ENCODE results near the gene PEX11A.
"Not testable (repeated sequence)": the region's sequence is repeated elsewhere in the genome, so short reads cannot be mapped to it uniquely, and the experiment has no call there.

The PEX11A gene

GRCh38 chr15:89689930-89690275 is 651 bp downstream of the PEX11A start:
- peak overlapping the region; percentile 86 for H3K4me3 Mint-ChIP-seq
- H3K27me3 Mint-ChIP-seq; H3K36me3 Mint-ChIP-seq (ENCODE audit: low read depth); H3K9me3 Mint-ChIP-seq; H3K27ac Mint-ChIP-seq: not testable (repeated sequence)
- H3K4me1 Mint-ChIP-seq (ENCODE audit: low read depth) = peaks cover 16% of the 10 kb centered on the region

GRCh38 chr15:89686522-89686921 is 4.0 kb downstream of the PEX11A start:
- H3K36me3 Mint-ChIP-seq (ENCODE audit: low read depth) = peaks cover 6% of the 10 kb centered on the region
- no peaks in the 10 kb centered on the region for H3K27me3 Mint-ChIP-seq
- H3K9me3 Mint-ChIP-seq = no peaks in the 10 kb centered on the region
- no peak overlapping the region for H3K4me3 Mint-ChIP-seq
- H3K27ac Mint-ChIP-seq = no peak overlapping the region
- H3K4me1 Mint-ChIP-seq (ENCODE audit: low read depth) = peaks cover 16% of the 10 kb centered on the region

GRCh38 chr15:89685995-89686394 is 4.6 kb downstream of the PEX11A start:
- Mint-ChIP-seq H3K27ac (no peak overlapping the region), H3K36me3 (ENCODE audit: low read depth) (peaks cover 6% of the 10 kb centered on the region), H3K9me3 (no peaks in the 10 kb centered on the region), H3K4me3 (no peak overlapping the region), H3K27me3 (no peaks in the 10 kb centered on the region), H3K4me1 (ENCODE audit: low read depth) (peaks cover 13% of the 10 kb centered on the region)

GRCh38 chr15:89681146-89681545 is 9.4 kb downstream of the PEX11A start:
- Mint-ChIP-seq H3K27ac (no peak overlapping the region), H3K4me3 (no peak overlapping the region), H3K9me3 (no peaks in the 10 kb centered on the region), H3K27me3 (peaks cover 4% of the 10 kb centered on the region), H3K36me3 (ENCODE audit: low read depth) (peaks cover 6% of the 10 kb centered on the region), H3K4me1 (ENCODE audit: low read depth) (no peaks in the 10 kb centered on the region)

- Mint-ChIP-seq H3K27me3 (peaks cover 4% of the 10 kb centered on the region), H3K36me3 (ENCODE audit: low read depth) (peaks cover 6% of the 10 kb centered on the region)
Measured at GRCh38 chr15:89680282-89680873, 10.2 kb downstream of the PEX11A start.

GRCh38 chr15:89679212-89679611 is 11.3 kb downstream of the PEX11A start, which contains the start of gene PLIN1:
Gene PLIN1, minus strand, starts transcription at chr15:89679367. Its CDS starts 1,878 bp downstream, at chr15:89677489.
- Mint-ChIP-seq H3K27me3 (peaks cover 4% of the 10 kb centered on the region), H3K27ac (no peak within 1 kb of the TSS), H3K4me3 (no peak within 1 kb of the TSS), H3K4me1 (ENCODE audit: low read depth) (no peaks in the 10 kb centered on the region), H3K36me3 (ENCODE audit: low read depth) (peaks cover 6% of the 10 kb centered on the region), H3K9me3 (no peaks in the 10 kb centered on the region)

More at GRCh38 chr15:89680282-89680873, 10.2 kb downstream of the PEX11A start:
- no peaks in the 10 kb centered on the region for H3K4me1 Mint-ChIP-seq (ENCODE audit: low read depth)
- H3K9me3 Mint-ChIP-seq = no peaks in the 10 kb centered on the region
- H3K4me3 Mint-ChIP-seq = no peak overlapping the region
- H3K27ac Mint-ChIP-seq = no peak overlapping the region

- Mint-ChIP-seq H3K4me3 (no peak overlapping the region), H3K4me1 (ENCODE audit: low read depth) (no peaks in the 10 kb centered on the region), H3K27me3 (peaks cover 4% of the 10 kb centered on the region), H3K36me3 (ENCODE audit: low read depth) (no peaks in the 10 kb centered on the region), H3K27ac (no peak overlapping the region), H3K9me3 (no peaks in the 10 kb centered on the region)
Measured at GRCh38 chr15:89677381-89677780, 13.2 kb downstream of the PEX11A start.

- Mint-ChIP-seq H3K9me3 (no peaks in the 10 kb centered on the region), H3K27me3 (peaks cover 4% of the 10 kb centered on the region), H3K36me3 (ENCODE audit: low read depth) (no peaks in the 10 kb centered on the region), H3K4me3 (no peak overlapping the region), H3K4me1 (ENCODE audit: low read depth) (no peaks in the 10 kb centered on the region), H3K27ac (no peak overlapping the region)
Measured at GRCh38 chr15:89675606-89676005, 14.9 kb downstream of the PEX11A start.

GRCh38 chr15:89674526-89674925 is 16.0 kb downstream of the PEX11A start:
- H3K27ac Mint-ChIP-seq = no peak overlapping the region
- H3K4me1 Mint-ChIP-seq (ENCODE audit: low read depth) = no peaks in the 10 kb centered on the region
- H3K27me3 Mint-ChIP-seq = peaks cover 4% of the 10 kb centered on the region
- H3K36me3 Mint-ChIP-seq (ENCODE audit: low read depth) = no peaks in the 10 kb centered on the region
- no peak overlapping the region for H3K4me3 Mint-ChIP-seq
- H3K9me3 Mint-ChIP-seq = no peaks in the 10 kb centered on the region

GRCh38 chr15:89673165-89673512 is 17.4 kb downstream of the PEX11A start:
- H3K36me3 Mint-ChIP-seq (ENCODE audit: low read depth) = no peaks in the 10 kb centered on the region
- no peaks in the 10 kb centered on the region for H3K4me1 Mint-ChIP-seq (ENCODE audit: low read depth)
- H3K4me3 Mint-ChIP-seq = no peak overlapping the region
- no peaks in the 10 kb centered on the region for H3K9me3 Mint-ChIP-seq
- H3K27ac Mint-ChIP-seq = no peak overlapping the region
- peaks cover 2% of the 10 kb centered on the region for H3K27me3 Mint-ChIP-seq

- Mint-ChIP-seq H3K27me3 (peaks cover 6% of the 10 kb centered on the region), H3K36me3 (ENCODE audit: low read depth) (no peaks in the 10 kb centered on the region), H3K9me3 (no peaks in the 10 kb centered on the region), H3K4me1 (ENCODE audit: low read depth) (no peaks in the 10 kb centered on the region), H3K4me3 (no peak overlapping the region), H3K27ac (no peak overlapping the region)
Measured at GRCh38 chr15:89672221-89673164, 18.1 kb downstream of the PEX11A start.

GRCh38 chr15:89671687-89672086 is 18.9 kb downstream of the PEX11A start:
- Mint-ChIP-seq H3K4me1 (ENCODE audit: low read depth) (no peaks in the 10 kb centered on the region), H3K4me3 (no peak overlapping the region), H3K36me3 (ENCODE audit: low read depth) (no peaks in the 10 kb centered on the region), H3K27ac (no peak overlapping the region), H3K9me3 (no peaks in the 10 kb centered on the region), H3K27me3 (peaks cover 8% of the 10 kb centered on the region)

GRCh38 chr15:89670971-89671560 is 19.5 kb downstream of the PEX11A start:
- H3K4me3 Mint-ChIP-seq = no peak overlapping the region
- H3K9me3 Mint-ChIP-seq = no peaks in the 10 kb centered on the region
- peaks cover 8% of the 10 kb centered on the region for H3K27me3 Mint-ChIP-seq
- no peak overlapping the region for H3K27ac Mint-ChIP-seq
- no peaks in the 10 kb centered on the region for H3K4me1 Mint-ChIP-seq (ENCODE audit: low read depth)
- no peaks in the 10 kb centered on the region for H3K36me3 Mint-ChIP-seq (ENCODE audit: low read depth)

GRCh38 chr15:89669941-89670340 is 20.6 kb downstream of the PEX11A start:
- Mint-ChIP-seq H3K27me3 (peaks cover 10% of the 10 kb centered on the region), H3K36me3 (ENCODE audit: low read depth) (no peaks in the 10 kb centered on the region), H3K9me3 (no peaks in the 10 kb centered on the region), H3K4me3 (no peak overlapping the region), H3K4me1 (ENCODE audit: low read depth) (peaks cover 2% of the 10 kb centered on the region), H3K27ac (no peak overlapping the region)

GRCh38 chr15:89669309-89669865 is 21.2 kb downstream of the PEX11A start:
- peaks cover 4% of the 10 kb centered on the region for H3K4me1 Mint-ChIP-seq (ENCODE audit: low read depth)
- H3K27me3 Mint-ChIP-seq = peaks cover 16% of the 10 kb centered on the region
- H3K9me3 Mint-ChIP-seq = no peaks in the 10 kb centered on the region
- H3K4me3 Mint-ChIP-seq = no peak overlapping the region
- no peaks in the 10 kb centered on the region for H3K36me3 Mint-ChIP-seq (ENCODE audit: low read depth)
- H3K27ac Mint-ChIP-seq = no peak overlapping the region
